IMR-90 (cell line): ENCODE measurements around the gene EFHD2. TPM values are rescaled to one million over a fixed set of nuclear protein-coding genes. Genes with fewer than 3 reads are reported as not detected.

ENCODE experiments used
- ATAC-seq: fragments of 200-7000 bp; cut with Tn5 transposase; 2 replicates; pipeline ENCODE4 v1.9.1; 2020; ENCODE audit warnings: low read depth, mild to moderate bottlenecking, moderate library complexity
- BruUV-seq: library from RNA; stranded (reverse); fragments of 400-500 nt; replicated peaks from 2 replicates; lab custom pipeline; 2021; lab: Mats Ljungman, UMichigan
- CTCF ChIA-PET: fragments of 300-600 bp; formaldehyde crosslinking; extraction: SDS; loops from one replicate; lab custom pipeline; 2021; ENCODE audit warnings: antibody characterized with exemption; lab: Yijun Ruan, JAX
- POLR2A ChIA-PET: fragments of 300-600 bp; sonication (Branson Sonifier 250); formaldehyde crosslinking; loops from one replicate; lab custom pipeline; 2022; ENCODE audit warnings: antibody characterized with exemption; ENCODE audit not compliant: unreplicated experiment; lab: Charles Lee
- DNase-seq: peaks from one replicate; pipeline ENCODE4 v3.0.0; 2013
- H2AFZ ChIP-seq: replicated peaks from 2 replicates; pipeline ENCODE3; 2013; ENCODE audit warnings: low read length, mild to moderate bottlenecking; ENCODE audit not compliant: poor library complexity
- H2AK5ac ChIP-seq: 2 replicates; pipeline ENCODE4 v1.6.1; 2013; ENCODE audit warnings: low read depth, low read length, inconsistent platforms
- H2AK9ac ChIP-seq: replicated peaks from 2 replicates; pipeline ENCODE3; 2013; ENCODE audit warnings: mild to moderate bottlenecking, low read depth, low read length, moderate library complexity; ENCODE audit not compliant: poor library complexity
- H2BK120ac ChIP-seq: 2 replicates; pipeline ENCODE4 v1.6.1; 2013; ENCODE audit warnings: low read depth, low read length, inconsistent platforms
- H2BK15ac ChIP-seq: 3 replicates; pipeline ENCODE4 v1.6.1; 2013; ENCODE audit warnings: low read depth, low read length, inconsistent platforms
- H2BK20ac ChIP-seq: 2 replicates; pipeline ENCODE4 v1.6.1; 2013; ENCODE audit warnings: low read depth, mild to moderate bottlenecking, inconsistent platforms, low read length, moderate library complexity
- H2BK5ac ChIP-seq: 2 replicates; pipeline ENCODE4 v1.6.1; 2013; ENCODE audit warnings: mild to moderate bottlenecking, low read depth, low read length, inconsistent platforms; ENCODE audit not compliant: poor library complexity, severe bottlenecking
- H3K14ac ChIP-seq: replicated peaks from 2 replicates; pipeline ENCODE4 v1.6.1; 2013; ENCODE audit warnings: low read depth, low read length, inconsistent platforms
- H3K18ac ChIP-seq: 2 replicates; pipeline ENCODE4 v1.6.1; 2013; ENCODE audit warnings: low read depth, low read length, control low read depth
- H3K23ac ChIP-seq: 2 replicates; pipeline ENCODE4 v1.6.1; 2013; ENCODE audit warnings: low read depth, low read length, inconsistent platforms
- H3K27ac ChIP-seq: 2 replicates; pipeline ENCODE4 v1.5.1; 2013; ENCODE audit warnings: mild to moderate bottlenecking, control low read depth, low read length; ENCODE audit not compliant: insufficient read depth
- H3K27me3 ChIP-seq: 2 replicates; pipeline ENCODE4 v1.6.1; 2013; ENCODE audit warnings: low read length; ENCODE audit not compliant: control insufficient read depth, insufficient read depth
- H3K36me3 ChIP-seq: 2 replicates; pipeline ENCODE4 v1.6.1; 2013; ENCODE audit warnings: low read length, mixed read lengths; ENCODE audit not compliant: control insufficient read depth, insufficient read depth
- H3K4ac ChIP-seq: 2 replicates; pipeline ENCODE4 v1.6.1; 2013; ENCODE audit warnings: low read depth, low read length, inconsistent platforms
- H3K4me1 ChIP-seq: 2 replicates; pipeline ENCODE4 v1.6.1; 2013; ENCODE audit warnings: low read length, mixed read lengths; ENCODE audit not compliant: control insufficient read depth, insufficient read depth
- H3K4me2 ChIP-seq: 2 replicates; pipeline ENCODE4 v1.6.1; 2013; ENCODE audit warnings: low read depth, mild to moderate bottlenecking, control low read depth, low read length, moderate library complexity
- H3K4me3 ChIP-seq: 2 replicates; pipeline ENCODE4 v1.5.1; 2013; ENCODE audit warnings: low read depth, mild to moderate bottlenecking, control low read depth, low read length, moderate library complexity; ENCODE audit not compliant: insufficient read depth
- H3K56ac ChIP-seq: 2 replicates; pipeline ENCODE4 v1.6.1; 2013; ENCODE audit warnings: low read length, inconsistent platforms; ENCODE audit not compliant: insufficient read depth; ENCODE audit errors: extremely low read depth
- H3K79me1 ChIP-seq, 2 experiments: 2 replicates each; pipeline ENCODE4 v1.6.1; 2013; ENCODE audit warnings: low read length in 2 of 2, inconsistent platforms in 1 of 2, low read depth in 1 of 2
- H3K9ac ChIP-seq: 2 replicates; pipeline ENCODE4 v1.6.1; 2013; ENCODE audit warnings: low read depth, low read length, control low read depth
- H3K9me1 ChIP-seq: 2 replicates; pipeline ENCODE4 v1.6.1; 2013; ENCODE audit warnings: low read length, inconsistent platforms; ENCODE audit not compliant: insufficient read depth
- H3K9me3 ChIP-seq: 2 replicates; pipeline ENCODE4 v1.6.1; 2013; ENCODE audit warnings: low read length; ENCODE audit not compliant: control insufficient read depth, insufficient read depth
- H4K20me1 ChIP-seq: 2 replicates; pipeline ENCODE4 v1.6.1; 2013; ENCODE audit warnings: low read length, inconsistent platforms; ENCODE audit not compliant: insufficient read depth
- H4K5ac ChIP-seq: 2 replicates; pipeline ENCODE4 v1.6.1; 2013; ENCODE audit warnings: mild to moderate bottlenecking, low read depth, low read length, control low read depth
- H4K8ac ChIP-seq, 2 experiments: 2 replicates each; pipeline ENCODE4 v1.6.1; 2013; ENCODE audit warnings: low read depth in 2 of 2, low read length in 2 of 2, control low read depth in 1 of 2, inconsistent platforms in 1 of 2
- H4K91ac ChIP-seq: 2 replicates; pipeline ENCODE4 v1.6.1; 2013; ENCODE audit warnings: low read depth, low read length, inconsistent platforms; ENCODE audit not compliant: insufficient read depth
- BHLHE40 ChIP-seq: fragments of 150-350 bp; IDR thresholded peaks from 2 replicates; pipeline ENCODE4 v1.6.1; 2016; ENCODE audit warnings: mild to moderate bottlenecking, low read depth, low read length
- MAFK ChIP-seq: IDR thresholded peaks from 2 replicates; pipeline ENCODE4 v1.6.1; 2012; ENCODE audit warnings: low read depth, low read length, improper control_type of control experiment
- WGBS, 2 experiments: methylation state at CpG; one replicate each; pipeline versions ENCODE4 v1.1.5 to v1.1.7; 2013; ENCODE audit warnings: missing lambda C conversion rate in 2 of 2; ENCODE audit not compliant: insufficient read length in 1 of 2; ENCODE audit errors: extremely low coverage in 2 of 2; 5-methylcytosine and 5-hydroxymethylcytosine counted together
- dilution Hi-C: fragments of 300-500 bp; cut with HindIII; formaldehyde crosslinking; loops from one replicate; pipeline ENCODE4 v1.14.3; 2018; ENCODE audit warnings: low sequenced_read_pairs; ENCODE audit not compliant: unreplicated experiment
- in situ Hi-C: fragments of 300-500 bp; cut with MboI; formaldehyde crosslinking; loops from 3 replicates; pipeline ENCODE4 v1.14.3; 2019; ENCODE audit warnings: low sequenced_read_pairs, inconsistent platforms, mixed read lengths
- intact Hi-C: fragments of 100-400 bp; cut with micrococcal nuclease; formaldehyde crosslinking; loops from 2 replicates; pipeline ENCODE4 v1.10.0; 2022
- polyA plus RNA-seq, 3 experiments: library from polyadenylated mRNA; depleted of rRNA; stranded (reverse); fragments of >200 nt; gene quantifications; 2 replicates each; pipeline ENCODE4 v1.2.3, GENCODE V29; 2012; ENCODE audit warnings: low replicate concordance in 1 of 3
- total RNA-seq: library from RNA; depleted of rRNA; stranded (reverse); fragments of >200 nt; gene quantifications from 2 replicates; pipeline ENCODE4 v1.2.3, GENCODE V29; 2012

The EFHD2 gene
- total and polyA plus RNA-seq, 2 of the 4 experiments (the other 2 are of a cell fraction): 22.6 to 58.9 TPM

- Histone ChIP-seq H3K56ac (no peak overlapping the region), H2BK120ac (no peak overlapping the region), H2BK5ac (no peak overlapping the region), H3K9me3 (0 out of 2 replicates have a peak, but pooled peaks cover 1% of the 10 kb centered on the region), H2AK9ac (no peak overlapping the region), H4K5ac (no peak overlapping the region), H4K20me1 (no peaks in the 10 kb centered on the region), H3K79me1 (no peaks in the 10 kb centered on the region), H3K14ac (no peak overlapping the region), H3K23ac (no peak overlapping the region), H3K4me3 (no peak overlapping the region), H3K27me3 (peaks cover 9% of the 10 kb centered on the region), H3K9me1 (no peaks in the 10 kb centered on the region), H3K36me3 (no peaks in the 10 kb centered on the region), H2BK15ac (no peak overlapping the region), H2AK5ac (no peak overlapping the region), H3K18ac (no peak overlapping the region), H3K9ac (no peak overlapping the region), H3K4me1 (no peaks in the 10 kb centered on the region), H2AFZ (no peak overlapping the region), H3K4me2 (no peak overlapping the region), H3K4ac (no peak overlapping the region), H4K91ac (no peak overlapping the region), H4K8ac (no peak overlapping the region), H2BK20ac (no peak overlapping the region), H3K27ac (no peak overlapping the region)
- BruUV-seq: no TSS peak
- in situ Hi-C loops (no loop called here), dilution Hi-C loops (no loop called here), intact Hi-C loops (no loop called here)
- TF ChIP-seq MAFK (peak; percentile 71), BHLHE40 (no peak)
- ChIA-PET POLR2A (no interaction called here), CTCF (no interaction called here)
- DNase-seq (no peak), ATAC-seq (no peak)
- no CpG with 5 or more reads among the region's 3 CpGs for WGBS, 2 experiments
Measured at GRCh38 chr1:15394258-15394690, 15.4 kb upstream of the EFHD2 start.
